Activated T-helper 17 cell treated with anti-CD3 and anti-CD28 coated beads, Interleukin-2, amount 50 U/mL, for 72 hours (primary cell): ENCODE data around the gene ATP9A. TPM values are rescaled to one million over a fixed set of nuclear protein-coding genes. Genes with fewer than 3 reads are reported as not detected.
A peak's percentile ranks its signal among the peaks of the same experiment; 100 is the strongest.

Experiments used
- ATAC-seq: fragments of 150-1000 bp; cut with Tn5 transposase; replicated peaks from 2 replicates; pipeline ENCODE4 v1.10.0; 2021; ENCODE audit warnings: mild to moderate bottlenecking, moderate library complexity
- H3K27ac Mint-ChIP-seq: one replicate; pipeline ENCODE4 v1.8.0; 2022; ENCODE audit warnings: mixed read lengths
- H3K27me3 Mint-ChIP-seq: one replicate; pipeline ENCODE4 v1.8.0; 2022; ENCODE audit warnings: mixed read lengths
- H3K36me3 Mint-ChIP-seq: one replicate; pipeline ENCODE4 v1.8.0; 2022; ENCODE audit warnings: low read depth, mild to moderate bottlenecking, mixed read lengths
- H3K4me1 Mint-ChIP-seq: one replicate; pipeline ENCODE4 v1.8.0; 2022; ENCODE audit warnings: mixed read lengths
- H3K4me3 Mint-ChIP-seq: one replicate; pipeline ENCODE4 v1.8.0; 2022; ENCODE audit warnings: mild to moderate bottlenecking, mixed read lengths
- H3K9me3 Mint-ChIP-seq: one replicate; pipeline ENCODE4 v1.8.0; 2022; ENCODE audit warnings: mixed read lengths
- total RNA-seq, 2 donors: library from RNA; stranded (reverse); gene quantifications; one replicate each; pipeline ENCODE4 v1.2.3, GENCODE V29; 2022

Gene ATP9A
- total RNA-seq, 2 donors from 2014 or later, result 1.7 to 2.2 TPM

DNA sequence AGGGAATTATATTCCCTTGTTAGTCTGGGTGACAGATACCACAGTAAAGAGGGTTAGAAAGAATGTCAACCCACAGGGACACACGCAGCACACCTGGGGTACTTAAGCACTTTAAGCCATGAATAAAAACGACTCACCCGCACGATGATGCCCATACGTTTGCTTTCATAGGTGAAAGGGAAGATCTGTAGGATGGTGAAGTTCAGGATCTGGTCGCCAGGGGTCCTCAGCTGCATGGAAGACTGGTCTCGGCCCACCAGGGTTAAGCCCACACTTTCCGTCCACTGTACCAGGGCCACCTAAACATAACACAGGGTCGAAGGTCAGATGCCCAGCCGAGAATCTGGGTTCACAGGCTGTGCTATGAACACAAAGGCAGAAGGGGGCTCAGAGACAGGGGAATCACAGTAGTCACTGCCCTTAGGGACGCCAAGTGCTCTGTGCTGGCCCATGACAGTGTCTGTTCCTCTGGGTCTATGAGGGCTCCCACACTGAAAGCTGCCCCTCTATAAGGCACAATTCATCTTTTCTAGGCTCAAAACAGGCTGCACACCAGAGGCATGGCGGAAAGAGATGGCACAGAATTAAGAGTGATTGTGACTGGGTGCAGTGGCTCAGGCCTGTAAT lies 128.9 kb downstream of the ATP9A start:
- peaks cover 20% of the 10 kb centered on the region for H3K4me1 Mint-ChIP-seq
- H3K4me3 Mint-ChIP-seq, result peak overlapping the region; percentile 3
- H3K9me3 Mint-ChIP-seq, result no peaks in the 10 kb centered on the region
- ATAC-seq, result peak; percentile 25
- peak overlapping the region; percentile 11 for H3K27ac Mint-ChIP-seq
- H3K36me3 Mint-ChIP-seq, result no peaks in the 10 kb centered on the region
- H3K27me3 Mint-ChIP-seq, result peaks cover 4% of the 10 kb centered on the region

DNA sequence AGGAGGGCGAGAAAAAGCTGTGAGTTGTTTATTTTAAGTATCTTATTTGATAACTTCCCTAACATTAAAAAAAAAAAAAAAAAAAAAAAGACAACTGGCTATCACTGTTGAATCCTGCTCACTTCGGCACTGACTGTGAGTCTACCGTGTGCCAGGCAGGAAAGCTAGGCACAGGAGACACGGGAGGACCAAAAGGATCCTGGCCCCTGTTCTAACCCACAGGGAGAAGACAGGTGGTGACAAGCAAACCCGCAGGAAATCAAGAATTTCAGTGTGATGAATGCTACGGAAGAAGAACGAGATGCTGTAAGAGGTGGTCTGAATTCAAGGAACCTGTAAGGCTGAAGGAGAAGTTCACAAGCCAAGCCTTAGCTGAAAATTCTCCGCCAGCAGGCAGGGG lies 130.9 kb downstream of the ATP9A start:
- no peaks in the 10 kb centered on the region for H3K36me3 Mint-ChIP-seq
- H3K27ac Mint-ChIP-seq, result peak overlapping the region; percentile 88
- peaks cover 13% of the 10 kb centered on the region for H3K27me3 Mint-ChIP-seq
- H3K4me3 Mint-ChIP-seq, result no peak overlapping the region
- H3K9me3 Mint-ChIP-seq, result no peaks in the 10 kb centered on the region
- no peak for ATAC-seq
- H3K4me1 Mint-ChIP-seq, result peaks cover 30% of the 10 kb centered on the region

GRCh38 chr20:51636123-51636522 lies 132.1 kb downstream of the ATP9A start:
- Mint-ChIP-seq H3K27me3 (peaks cover 13% of the 10 kb centered on the region), H3K36me3 (no peaks in the 10 kb centered on the region), H3K27ac (peak overlapping the region; percentile 88), H3K9me3 (no peaks in the 10 kb centered on the region), H3K4me1 (peaks cover 37% of the 10 kb centered on the region), H3K4me3 (peak overlapping the region; percentile 64)
- ATAC-seq, result peak; percentile 90

GRCh38 chr20:51635680-51636079 lies 132.5 kb downstream of the ATP9A start:
- Mint-ChIP-seq H3K4me3 (peak overlapping the region; percentile 64), H3K9me3 (no peaks in the 10 kb centered on the region), H3K36me3 (no peaks in the 10 kb centered on the region), H3K27ac (peak overlapping the region; percentile 88), H3K4me1 (peaks cover 41% of the 10 kb centered on the region), H3K27me3 (peaks cover 13% of the 10 kb centered on the region)
- no peak for ATAC-seq

DNA sequence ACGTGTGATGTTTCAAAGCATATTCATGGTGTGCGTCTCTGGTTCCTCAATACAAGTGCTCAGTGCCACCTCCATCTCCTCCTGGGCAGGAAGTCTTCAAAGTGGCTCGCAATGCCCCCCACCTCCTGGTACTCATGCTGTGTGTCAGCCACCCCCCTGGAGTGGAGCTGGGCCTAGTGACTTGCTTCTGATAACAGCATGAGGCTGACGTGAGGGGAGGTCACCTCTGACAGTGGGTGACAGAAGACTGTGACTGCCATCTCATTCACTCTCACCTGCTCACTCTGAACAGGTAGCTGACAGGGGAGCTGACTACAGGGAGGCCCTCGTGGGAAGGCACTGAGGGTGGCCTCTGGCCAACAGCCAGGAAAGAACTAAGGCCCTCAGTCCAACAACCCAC lies 133.3 kb downstream of the ATP9A start:
- no peak for ATAC-seq
- no peaks in the 10 kb centered on the region for H3K36me3 Mint-ChIP-seq
- peak overlapping the region; percentile 88 for H3K27ac Mint-ChIP-seq
- H3K4me3 Mint-ChIP-seq, result peak overlapping the region; percentile 64
- H3K27me3 Mint-ChIP-seq, result peaks cover 13% of the 10 kb centered on the region
- no peaks in the 10 kb centered on the region for H3K9me3 Mint-ChIP-seq
- peaks cover 46% of the 10 kb centered on the region for H3K4me1 Mint-ChIP-seq

DNA sequence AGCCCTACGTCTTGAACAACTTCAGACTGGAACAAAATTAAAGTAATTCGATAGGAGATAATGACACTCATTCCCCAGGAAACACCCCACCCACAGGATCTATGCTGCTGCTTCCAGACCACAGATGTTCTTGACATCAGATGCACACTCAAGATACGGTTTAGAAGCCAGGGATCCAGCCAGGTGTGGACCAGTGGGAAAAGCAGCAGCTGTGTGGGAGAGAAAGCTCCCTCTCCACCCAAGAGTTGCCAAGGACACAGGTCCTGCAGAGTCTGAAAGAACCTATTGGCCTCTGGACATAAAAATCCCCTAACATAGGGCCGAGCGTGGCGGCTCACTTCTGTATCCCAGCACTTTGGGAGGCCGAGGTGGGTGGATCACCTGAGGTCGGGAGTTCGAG lies 133.9 kb downstream of the ATP9A start:
- no peaks in the 10 kb centered on the region for H3K36me3 Mint-ChIP-seq
- no peak overlapping the region for H3K27ac Mint-ChIP-seq
- H3K4me3 Mint-ChIP-seq, result no peak overlapping the region
- H3K27me3 Mint-ChIP-seq, result peaks cover 13% of the 10 kb centered on the region
- H3K9me3 Mint-ChIP-seq, result no peaks in the 10 kb centered on the region
- ATAC-seq, result no peak
- H3K4me1 Mint-ChIP-seq, result peaks cover 47% of the 10 kb centered on the region

GRCh38 chr20:51633430-51633829 lies 134.8 kb downstream of the ATP9A start:
- H3K4me1 Mint-ChIP-seq, result peaks cover 54% of the 10 kb centered on the region
- H3K36me3 Mint-ChIP-seq, result no peaks in the 10 kb centered on the region
- no peak for ATAC-seq
- H3K4me3 Mint-ChIP-seq, result peak overlapping the region; percentile 14
- H3K27me3 Mint-ChIP-seq, result peaks cover 13% of the 10 kb centered on the region
- peak overlapping the region; percentile 46 for H3K27ac Mint-ChIP-seq
- H3K9me3 Mint-ChIP-seq, result no peaks in the 10 kb centered on the region

DNA sequence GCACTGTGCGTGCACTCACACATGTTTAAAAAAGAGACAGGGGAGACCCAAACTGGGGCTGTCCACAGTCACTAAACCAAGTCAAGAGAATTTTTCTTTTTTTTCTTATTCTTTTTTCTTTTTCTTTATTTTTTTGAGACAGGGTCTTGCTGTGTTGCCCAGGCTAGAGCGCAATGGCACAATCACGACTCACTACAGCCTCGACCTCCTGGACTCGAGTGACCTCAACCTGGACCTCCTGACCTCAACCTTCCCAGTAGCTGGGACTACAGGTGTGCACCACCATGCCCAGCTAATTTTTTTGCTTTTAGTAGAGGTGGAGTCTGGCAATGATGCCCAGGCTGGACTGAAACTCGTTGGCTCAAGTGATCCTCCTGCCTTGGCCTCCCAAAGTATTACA lies 136.2 kb downstream of the ATP9A start:
- Mint-ChIP-seq H3K9me3 (no peaks in the 10 kb centered on the region), H3K27me3 (peaks cover 10% of the 10 kb centered on the region), H3K4me1 (peaks cover 58% of the 10 kb centered on the region), H3K36me3 (no peaks in the 10 kb centered on the region), H3K27ac (peak overlapping the region; percentile 91), H3K4me3 (peak overlapping the region; percentile 72)
- no peak for ATAC-seq

DNA sequence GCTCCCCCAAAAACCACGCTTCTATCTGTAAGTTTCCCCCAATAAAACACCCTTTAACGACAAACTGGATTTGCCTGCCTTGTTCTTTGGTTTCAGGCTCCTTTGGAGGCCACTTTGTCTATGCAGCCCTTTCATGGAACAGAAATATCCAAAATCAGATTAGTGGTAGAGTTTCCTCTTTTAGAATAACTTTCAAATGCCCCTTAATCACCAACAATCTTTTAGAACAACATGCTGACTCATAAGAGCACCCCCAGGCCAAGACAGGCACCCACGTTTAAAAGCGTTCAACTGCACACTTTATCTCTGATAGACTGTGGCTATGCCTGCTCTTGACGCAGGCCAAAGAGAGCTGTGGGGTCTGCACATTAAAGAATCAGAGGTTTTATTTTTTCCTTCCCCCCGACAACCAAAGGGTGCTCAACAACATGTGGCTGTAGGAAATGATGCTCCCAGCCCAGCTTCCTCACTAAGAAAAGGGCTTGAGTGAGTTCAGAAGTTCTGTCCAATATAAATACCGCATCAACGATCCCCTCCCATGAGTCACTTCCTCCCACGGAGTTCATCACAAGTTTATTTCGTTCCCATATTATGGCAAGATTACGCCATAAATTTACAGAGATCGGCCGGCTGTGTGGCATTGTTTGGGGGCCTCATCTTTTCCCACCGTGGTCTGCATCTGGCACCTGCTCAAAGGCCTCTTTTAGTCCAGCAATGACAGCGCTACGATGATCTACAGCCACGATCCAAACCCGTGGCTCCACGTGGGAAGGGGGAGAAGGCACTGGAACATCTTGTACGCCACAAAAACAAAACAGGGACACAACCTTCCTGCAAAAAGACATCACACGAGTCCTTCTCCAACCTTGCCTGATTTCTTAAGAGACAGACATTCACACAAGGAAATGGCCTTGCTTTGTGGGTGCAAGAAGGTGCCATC lies 136.9 kb downstream of the ATP9A start:
- peak; percentile 52 for ATAC-seq
- Mint-ChIP-seq H3K9me3 (no peaks in the 10 kb centered on the region), H3K4me3 (peak overlapping the region; percentile 72), H3K27me3 (peaks cover 9% of the 10 kb centered on the region), H3K4me1 (peaks cover 52% of the 10 kb centered on the region), H3K36me3 (no peaks in the 10 kb centered on the region), H3K27ac (peak overlapping the region; percentile 91)

GRCh38 chr20:51629399-51630058 lies 138.7 kb downstream of the ATP9A start:
- no peak for ATAC-seq
- peaks cover 15% of the 10 kb centered on the region for H3K27me3 Mint-ChIP-seq
- H3K9me3 Mint-ChIP-seq, result no peaks in the 10 kb centered on the region
- H3K4me1 Mint-ChIP-seq, result peaks cover 39% of the 10 kb centered on the region
- peak overlapping the region; percentile 72 for H3K4me3 Mint-ChIP-seq
- H3K27ac Mint-ChIP-seq, result peak overlapping the region; percentile 69
- H3K36me3 Mint-ChIP-seq, result no peaks in the 10 kb centered on the region

DNA sequence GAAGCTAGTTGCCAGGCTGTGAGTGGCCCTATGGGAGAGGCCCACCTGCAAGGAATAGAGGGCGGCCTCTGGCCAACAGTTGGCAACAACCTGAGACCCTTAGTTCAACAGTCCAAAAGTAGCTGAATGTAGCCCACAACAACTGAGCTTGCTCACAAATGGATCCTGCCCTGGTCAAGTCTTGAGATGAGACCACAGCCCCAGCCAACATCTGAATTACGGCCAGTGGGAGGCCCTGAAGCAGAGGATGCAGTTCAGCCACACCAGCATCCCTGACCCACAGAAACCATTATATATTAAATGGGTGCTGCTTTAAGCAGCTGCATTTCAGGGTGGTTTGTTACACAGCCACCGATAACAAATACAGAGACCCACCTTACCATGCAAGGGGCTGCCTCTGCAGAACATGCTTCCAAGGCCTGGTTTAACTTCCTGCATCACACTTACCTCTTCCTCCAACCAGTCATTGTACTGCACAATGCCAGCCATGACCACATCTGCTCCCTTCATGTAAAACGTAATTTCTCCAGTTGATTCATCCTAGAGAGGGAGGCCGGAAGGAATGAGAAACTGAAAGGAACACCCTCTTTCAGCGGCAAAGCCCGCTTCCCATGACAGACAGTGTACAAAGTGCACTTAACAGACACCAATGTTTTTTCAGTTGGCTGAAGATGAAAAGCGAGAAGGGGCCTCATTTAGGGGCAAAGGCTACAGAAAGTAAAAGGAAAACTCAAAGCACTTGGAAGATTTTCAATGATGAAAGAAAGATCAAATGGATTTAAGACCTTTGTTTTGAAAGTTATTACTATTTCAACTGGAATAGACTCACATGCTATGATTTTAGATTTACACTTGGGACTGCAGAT lies 139.4 kb downstream of the ATP9A start:
- peak; percentile 86 for ATAC-seq

DNA sequence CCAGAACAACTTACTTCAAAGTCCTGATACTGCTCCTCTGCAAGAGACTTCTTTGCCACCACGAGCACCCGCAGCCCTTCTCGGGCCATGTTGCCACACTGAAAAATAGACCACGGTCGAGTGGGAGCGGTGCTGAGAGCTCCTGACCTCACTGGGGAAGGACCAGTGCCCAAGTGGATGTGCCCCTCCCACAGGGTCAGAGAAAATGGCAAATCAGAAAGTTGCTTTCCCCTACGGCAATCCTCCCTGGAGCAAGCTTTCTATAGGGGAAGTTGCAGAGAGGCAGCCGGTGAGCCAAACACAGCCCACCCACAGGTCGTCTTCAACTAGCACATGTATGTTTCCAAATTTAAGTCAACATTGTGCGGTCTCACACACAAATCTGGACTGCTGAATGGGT lies 140.6 kb downstream of the ATP9A start:
- peak overlapping the region; percentile 52 for H3K4me3 Mint-ChIP-seq
- H3K9me3 Mint-ChIP-seq, result no peaks in the 10 kb centered on the region
- ATAC-seq, result no peak
- H3K36me3 Mint-ChIP-seq, result no peaks in the 10 kb centered on the region
- peaks cover 9% of the 10 kb centered on the region for H3K27me3 Mint-ChIP-seq
- peaks cover 29% of the 10 kb centered on the region for H3K4me1 Mint-ChIP-seq
- no peak overlapping the region for H3K27ac Mint-ChIP-seq

More for the DNA sequence above, 139.4 kb downstream of the ATP9A start:
- Mint-ChIP-seq H3K27ac (peak overlapping the region; percentile 65), H3K4me1 (peaks cover 35% of the 10 kb centered on the region), H3K36me3 (no peaks in the 10 kb centered on the region), H3K4me3 (peak overlapping the region; percentile 52), H3K9me3 (no peaks in the 10 kb centered on the region), H3K27me3 (peaks cover 15% of the 10 kb centered on the region)

DNA sequence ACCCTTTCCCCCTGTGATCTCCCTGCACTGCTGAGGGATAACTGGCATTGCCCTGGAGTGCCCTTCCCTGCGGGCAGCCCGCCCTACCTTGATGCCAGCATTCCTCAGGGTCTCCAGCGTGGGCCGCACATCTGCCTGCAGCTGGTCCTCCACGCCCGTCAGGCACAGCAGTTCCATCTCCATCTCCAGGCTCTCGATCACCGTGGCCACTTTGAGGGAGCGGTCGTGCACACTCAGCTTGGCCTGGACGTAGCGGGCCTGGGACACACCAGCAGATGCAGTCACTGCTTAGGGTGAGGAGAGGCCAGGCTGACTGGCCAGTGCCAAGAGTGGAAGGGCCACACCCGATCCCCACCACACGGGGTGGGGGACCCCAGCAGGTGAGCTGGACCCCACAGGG lies 143.1 kb downstream of the ATP9A start:
- Mint-ChIP-seq H3K27ac (no peak overlapping the region), H3K27me3 (peaks cover 7% of the 10 kb centered on the region), H3K36me3 (no peaks in the 10 kb centered on the region), H3K4me1 (peaks cover 16% of the 10 kb centered on the region), H3K4me3 (no peak overlapping the region), H3K9me3 (no peaks in the 10 kb centered on the region)
- ATAC-seq, result no peak
